ENCODE measurements around the gene TMEM178B.
"Not testable (repeated sequence)": the region's sequence is repeated elsewhere in the genome, so short reads cannot be mapped to it uniquely, and the experiment has no call there.

The TMEM178B gene

GRCh38 chr7:141144921-141145629 lies 71.2 kb downstream of the TMEM178B start:
- DNase-seq: no peak

- DNase-seq: no peak
Measured at GRCh38 chr7:141145630-141145982, 71.7 kb downstream of the TMEM178B start.

GRCh38 chr7:141147482-141147881 lies 73.6 kb downstream of the TMEM178B start:
- no peak for DNase-seq

GRCh38 chr7:141150465-141150864 lies 76.6 kb downstream of the TMEM178B start:
- no peak for DNase-seq

- no peak for DNase-seq
Measured at GRCh38 chr7:141151746-141152145, 77.9 kb downstream of the TMEM178B start.

GRCh38 chr7:141153231-141153630 lies 79.4 kb downstream of the TMEM178B start:
- DNase-seq: no peak

- DNase-seq: no peak
Measured at GRCh38 chr7:141154131-141154732, 80.4 kb downstream of the TMEM178B start.

GRCh38 chr7:141156407-141156806 lies 82.5 kb downstream of the TMEM178B start:
- no peak for DNase-seq

- no peak for DNase-seq
Measured at GRCh38 chr7:141157138-141157765, 83.4 kb downstream of the TMEM178B start.

GRCh38 chr7:141158561-141158960 lies 84.7 kb downstream of the TMEM178B start:
- DNase-seq: peak; percentile 9

GRCh38 chr7:141160246-141160860 lies 86.5 kb downstream of the TMEM178B start:
- DNase-seq: no peak

GRCh38 chr7:141161550-141162535 lies 88.0 kb downstream of the TMEM178B start:
- no peak for DNase-seq

GRCh38 chr7:141165521-141165920 lies 91.7 kb downstream of the TMEM178B start:
- DNase-seq: no peak

- DNase-seq: no peak
Measured at GRCh38 chr7:141166926-141167325, 93.1 kb downstream of the TMEM178B start.

- DNase-seq: no peak
Measured at GRCh38 chr7:141167381-141167964, 93.6 kb downstream of the TMEM178B start.

- not testable (repeated sequence) for DNase-seq
Measured at GRCh38 chr7:141169157-141169556, 95.3 kb downstream of the TMEM178B start.

- not testable (repeated sequence) for DNase-seq
Measured at GRCh38 chr7:141175728-141176127, 101.9 kb downstream of the TMEM178B start.

GRCh38 chr7:141177120-141177519 lies 103.3 kb downstream of the TMEM178B start:
- DNase-seq: not testable (repeated sequence)

GRCh38 chr7:141178486-141179135 lies 104.7 kb downstream of the TMEM178B start:
- no peak for DNase-seq

GRCh38 chr7:141181812-141182211 lies 107.9 kb downstream of the TMEM178B start:
- no peak for DNase-seq

GRCh38 chr7:141184532-141185190 lies 110.8 kb downstream of the TMEM178B start:
- DNase-seq: no peak
